SK-N-SH (cell line): ENCODE data around the gene PSMD13. TPM values are rescaled to one million over a fixed set of nuclear protein-coding genes. Genes with fewer than 3 reads are reported as not detected.

Experiments
- CTCF ChIA-PET: fragments of 300-600, 350-600 bp; formaldehyde crosslinking; extraction: SDS; loops from one replicate; lab custom pipeline; 2021; lab: Yijun Ruan, JAX
- POLR2A ChIA-PET: fragments of 350-600 bp; sonication (Branson Sonifier 250); formaldehyde crosslinking; extraction: SDS; loops from one replicate; lab custom pipeline; 2020; ENCODE audit warnings: antibody characterized with exemption, inconsistent platforms; lab: Yijun Ruan, JAX
- DNase-seq: peaks from one replicate; pipeline ENCODE4 v3.0.0; 2012
- H2AFZ ChIP-seq: fragments of 200-600 bp; sonication (generic); 2 replicates; pipeline ENCODE4 v1.8.1; 2016; ENCODE audit warnings: antibody characterized with exemption, mild to moderate bottlenecking, low read depth
- H3F3A ChIP-seq: fragments of 200-600 bp; sonication (generic); replicated peaks from 2 replicates; pipeline ENCODE3; 2016; ENCODE audit warnings: antibody characterized with exemption, mild to moderate bottlenecking; ENCODE audit not compliant: insufficient read depth
- H3K27ac ChIP-seq, 2 experiments: fragments of 200-500 bp in 1 of 2; fragments of 200-600 bp in 1 of 2; sonication (Bioruptor generic) in 1 of 2; sonication (generic), shearing (Covaris generic) in 1 of 2; 2 replicates each; pipeline versions ENCODE4 v1.5.1 to v1.6.1; 2014 to 2016; ENCODE audit warnings: low read depth in 2 of 2, inconsistent platforms in 1 of 2, low read length in 1 of 2, mild to moderate bottlenecking in 1 of 2, mixed read lengths in 1 of 2
- H3K27me3 ChIP-seq: fragments of 200-600 bp; sonication (generic), shearing (Covaris generic); 2 replicates; pipeline ENCODE4 v1.6.1; 2016; ENCODE audit warnings: mixed run types; ENCODE audit not compliant: insufficient read depth
- H3K36me3 ChIP-seq, 2 experiments: fragments of 200-500 bp in 1 of 2; fragments of 200-600 bp in 1 of 2; sonication (Bioruptor generic) in 1 of 2; sonication (generic) in 1 of 2; replicated peaks in 1 of 2; 2 replicates each; pipeline versions ENCODE3 to v1.5.1; 2014 to 2016; ENCODE audit warnings: low read length in 1 of 2, mild to moderate bottlenecking in 1 of 2; ENCODE audit not compliant: insufficient read depth in 2 of 2, control insufficient read depth in 1 of 2
- H3K4me1 ChIP-seq, 2 experiments: fragments of 200-500 bp in 1 of 2; fragments of 200-600 bp in 1 of 2; sonication (Bioruptor generic) in 1 of 2; sonication (generic), shearing (Covaris generic) in 1 of 2; 2 replicates each; pipeline versions ENCODE4 v1.5.1 to v1.6.1; 2014 to 2016; ENCODE audit warnings: low read depth in 1 of 2, low read length in 1 of 2, mixed run types in 1 of 2; ENCODE audit not compliant: insufficient read depth in 2 of 2, control insufficient read depth in 1 of 2
- H3K4me2 ChIP-seq: fragments of 200-600 bp; sonication (generic), shearing (Covaris generic); 2 replicates; pipeline ENCODE4 v1.6.1; 2017; ENCODE audit warnings: mixed run types
- H3K4me3 ChIP-seq, 2 experiments: fragments of 200-500 bp in 1 of 2; fragments of 200-600 bp in 1 of 2; sonication (Bioruptor generic) in 1 of 2; sonication (generic), shearing (Covaris generic) in 1 of 2; 2 replicates each; pipeline versions ENCODE4 v1.5.1 to v1.8.1; 2014 to 2016; ENCODE audit warnings: low read depth in 2 of 2, inconsistent platforms in 1 of 2, low read length in 1 of 2, mild to moderate bottlenecking in 1 of 2, mixed read lengths in 1 of 2, moderate library complexity in 1 of 2
- H3K79me2 ChIP-seq: fragments of 200-600 bp; sonication (generic); 2 replicates; pipeline ENCODE4 v1.8.1; 2017; ENCODE audit warnings: mild to moderate bottlenecking; ENCODE audit not compliant: insufficient read depth
- H3K9ac ChIP-seq: fragments of 200-600 bp; sonication (generic); 2 replicates; pipeline ENCODE4 v1.6.1; 2017; ENCODE audit warnings: mixed run types
- H3K9me2 ChIP-seq: fragments of 200-600 bp; sonication (generic); 2 replicates; pipeline ENCODE4 v1.6.1; 2017; ENCODE audit warnings: mixed run types
- H3K9me3 ChIP-seq: fragments of 200-600 bp; sonication (generic); 2 replicates; pipeline ENCODE4 v1.6.1; 2017; ENCODE audit warnings: mixed run types, mild to moderate bottlenecking, moderate library complexity
- H4K20me1 ChIP-seq: fragments of 200-600 bp; sonication (generic); 2 replicates; pipeline ENCODE4 v1.6.1; 2017; ENCODE audit warnings: mild to moderate bottlenecking, mixed run types; ENCODE audit not compliant: insufficient read depth
- CTCF ChIP-seq: fragments of 200-600 bp; sonication (generic); IDR thresholded peaks from 2 replicates; pipeline ENCODE4 v1.6.1; 2017; ENCODE audit warnings: antibody characterized with exemption, mild to moderate bottlenecking, moderate library complexity
- EP300 ChIP-seq, 2 experiments: IDR thresholded peaks; 2 replicates each; pipeline versions ENCODE4 v1.4.0 to v1.6.1; 2012; ENCODE audit warnings: borderline replicate concordance in 1 of 2, low read depth in 1 of 2, low read length in 1 of 2
- EZH2phosphoT487 ChIP-seq: fragments of 200-600 bp; sonication (generic); IDR thresholded peaks from 2 replicates; pipeline ENCODE4 v1.6.1; 2017; ENCODE audit warnings: low read depth, mixed run types, mild to moderate bottlenecking, antibody characterized with exemption, moderate library complexity, borderline replicate concordance
- FOXJ3 ChIP-seq: sonication (generic); formaldehyde crosslinking; IDR thresholded peaks from 2 replicates; pipeline ENCODE4 v1.5.1; 2020; ENCODE audit warnings: mild to moderate bottlenecking, missing genetic modification reagents
- GABPA ChIP-seq: IDR thresholded peaks from 2 replicates; pipeline ENCODE4 v1.4.0; 2012; ENCODE audit warnings: low read depth, mild to moderate bottlenecking
- GATA2 ChIP-seq: sonication (generic); formaldehyde crosslinking; IDR thresholded peaks from 2 replicates; pipeline ENCODE4 v1.5.0; 2020; ENCODE audit warnings: mild to moderate bottlenecking, missing genetic modification reagents
- JUND ChIP-seq: IDR thresholded peaks from 2 replicates; pipeline ENCODE4 v1.4.0; 2012
- MAX ChIP-seq: IDR thresholded peaks from 2 replicates; pipeline ENCODE4 v1.4.0; 2012; ENCODE audit warnings: low read depth
- MEF2A ChIP-seq: IDR thresholded peaks from 2 replicates; pipeline ENCODE4 v1.4.0; 2012; ENCODE audit warnings: low read depth, borderline replicate concordance
- MXI1 ChIP-seq: IDR thresholded peaks from 2 replicates; pipeline ENCODE4 v1.6.1; 2012; ENCODE audit warnings: mild to moderate bottlenecking, low read depth, low read length, improper control_type of control experiment
- NFIC ChIP-seq: IDR thresholded peaks from 2 replicates; pipeline ENCODE4 v1.4.0; 2012; ENCODE audit warnings: borderline replicate concordance
- NRF1 ChIP-seq: IDR thresholded peaks from 2 replicates; pipeline ENCODE4 v1.6.1; 2012; ENCODE audit warnings: low read depth, mild to moderate bottlenecking, low read length
- RAD21 ChIP-seq: IDR thresholded peaks from 2 replicates; pipeline ENCODE4 v1.6.1; 2012; ENCODE audit warnings: mild to moderate bottlenecking, low read length
- RFX5 ChIP-seq: IDR thresholded peaks from 2 replicates; pipeline ENCODE4 v1.6.1; 2012; ENCODE audit warnings: mild to moderate bottlenecking, improper control_type of control experiment, low read length
- SMC3 ChIP-seq: IDR thresholded peaks from 2 replicates; pipeline ENCODE4 v1.6.1; 2012; ENCODE audit warnings: low read depth, low read length, improper control_type of control experiment
- USF1 ChIP-seq: IDR thresholded peaks from 2 replicates; pipeline ENCODE4 v1.4.0; 2012; ENCODE audit warnings: low read depth, borderline replicate concordance
- YY1 ChIP-seq: IDR thresholded peaks from 2 replicates; pipeline ENCODE4 v1.4.0; 2012; ENCODE audit warnings: low read depth, mild to moderate bottlenecking
- WGBS: methylation state at CpG from one replicate; pipeline ENCODE4 v1.1.6; 2017; ENCODE audit warnings: low lambda C conversion rate; 5-methylcytosine and 5-hydroxymethylcytosine counted together
- polyA plus RNA-seq, 3 experiments: library from polyadenylated mRNA; depleted of rRNA; stranded (reverse); fragments of >200 nt; gene quantifications; 2 replicates each; pipeline ENCODE4 v1.2.3, GENCODE V29; 2012
- TF ChIP-seq, protein P1 (sequence below): IDR thresholded peaks from 2 replicates; pipeline ENCODE4 v1.6.1; 2012; ENCODE audit warnings: mild to moderate bottlenecking, low read depth, low read length, moderate library complexity

Gene PSMD13
- polyA plus RNA-seq, 1 of the 3 experiments (the other 2 are of a cell fraction): 196 TPM

- 49% methylated on average over 6 of the region's 6 CpGs for WGBS
- H2AFZ ChIP-seq: no peak overlapping the region
- no peaks in the 10 kb centered on the region for H4K20me1 ChIP-seq
- H3K4me2 ChIP-seq: no peak overlapping the region
- CTCF ChIA-PET: no interaction called here
- peaks cover 14% of the 10 kb centered on the region; the same call in 1 of the 2 replicates for H3K27me3 ChIP-seq
- POLR2A ChIA-PET: no interaction called here
- no peak overlapping the region for H3K4me3 ChIP-seq
- H3K9ac ChIP-seq: no peak overlapping the region
- H3K9me3 ChIP-seq: peaks cover 4% of the 10 kb centered on the region
- peaks cover 0 to 2% of the 10 kb centered on the region in 2 experiments; a peak in 1 of 4 replicates for H3K4me1 ChIP-seq
- H3K27ac ChIP-seq: no peak overlapping the region
- no peaks in the 10 kb centered on the region for H3K79me2 ChIP-seq
- no peaks in the 10 kb centered on the region for H3K36me3 ChIP-seq
- H3K9me2 ChIP-seq: no peaks in the 10 kb centered on the region
- no peaks in the 10 kb centered on the region for H3F3A ChIP-seq
- DNase-seq: no peak
- no peak for TF ChIP-seq JUND
- TF ChIP-seq MXI1: no peak
- no peak for TF ChIP-seq RFX5
- TF ChIP-seq USF1: no peak
- no peak for TF ChIP-seq GATA2 (CRISPR knock-in tag)
- no peak for TF ChIP-seq NRF1
- TF ChIP-seq CTCF: no peak
- TF ChIP-seq MAX: no peak
- no peak for TF ChIP-seq EZH2phosphoT487
- no peak for TF ChIP-seq MEF2A
- TF ChIP-seq NFIC: no peak
- TF ChIP-seq, protein P1, sequence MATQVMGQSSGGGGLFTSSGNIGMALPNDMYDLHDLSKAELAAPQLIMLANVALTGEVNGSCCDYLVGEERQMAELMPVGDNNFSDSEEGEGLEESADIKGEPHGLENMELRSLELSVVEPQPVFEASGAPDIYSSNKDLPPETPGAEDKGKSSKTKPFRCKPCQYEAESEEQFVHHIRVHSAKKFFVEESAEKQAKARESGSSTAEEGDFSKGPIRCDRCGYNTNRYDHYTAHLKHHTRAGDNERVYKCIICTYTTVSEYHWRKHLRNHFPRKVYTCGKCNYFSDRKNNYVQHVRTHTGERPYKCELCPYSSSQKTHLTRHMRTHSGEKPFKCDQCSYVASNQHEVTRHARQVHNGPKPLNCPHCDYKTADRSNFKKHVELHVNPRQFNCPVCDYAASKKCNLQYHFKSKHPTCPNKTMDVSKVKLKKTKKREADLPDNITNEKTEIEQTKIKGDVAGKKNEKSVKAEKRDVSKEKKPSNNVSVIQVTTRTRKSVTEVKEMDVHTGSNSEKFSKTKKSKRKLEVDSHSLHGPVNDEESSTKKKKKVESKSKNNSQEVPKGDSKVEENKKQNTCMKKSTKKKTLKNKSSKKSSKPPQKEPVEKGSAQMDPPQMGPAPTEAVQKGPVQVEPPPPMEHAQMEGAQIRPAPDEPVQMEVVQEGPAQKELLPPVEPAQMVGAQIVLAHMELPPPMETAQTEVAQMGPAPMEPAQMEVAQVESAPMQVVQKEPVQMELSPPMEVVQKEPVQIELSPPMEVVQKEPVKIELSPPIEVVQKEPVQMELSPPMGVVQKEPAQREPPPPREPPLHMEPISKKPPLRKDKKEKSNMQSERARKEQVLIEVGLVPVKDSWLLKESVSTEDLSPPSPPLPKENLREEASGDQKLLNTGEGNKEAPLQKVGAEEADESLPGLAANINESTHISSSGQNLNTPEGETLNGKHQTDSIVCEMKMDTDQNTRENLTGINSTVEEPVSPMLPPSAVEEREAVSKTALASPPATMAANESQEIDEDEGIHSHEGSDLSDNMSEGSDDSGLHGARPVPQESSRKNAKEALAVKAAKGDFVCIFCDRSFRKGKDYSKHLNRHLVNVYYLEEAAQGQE: no peak
- TF ChIP-seq EP300 (IDR thresholded peaks at IDR 0.05; ENCODE audit: borderline replicate concordance in 1 of 2, low read depth in 1 of 2, low read length in 1 of 2): no peak
- TF ChIP-seq SMC3: no peak
- no peak for TF ChIP-seq GABPA
- TF ChIP-seq YY1: no peak
- TF ChIP-seq FOXJ3: no peak
- TF ChIP-seq RAD21: no peak
Measured at GRCh38 chr11:272931-273198, 36.1 kb downstream of the PSMD13 start.
